Body of pancreas (tissue), 4 donors: ENCODE data around the gene MYO15A. TPM values are rescaled to one million over a fixed set of nuclear protein-coding genes. Genes with fewer than 3 reads are reported as not detected.

ENCODE experiments used
- ATAC-seq: fragments of 150-250 bp; one replicate; pipeline ENCODE4 v1.9.1; 2016
- DNase-seq, 4 donors: peaks; one replicate each; pipeline ENCODE4 v3.0.0-alpha.2; 2019
- H3K27ac ChIP-seq, 4 donors: fragments of 200-600 bp; sonication (generic); 1 replicate in 3 of 4; 2 replicates in 1 of 4; pipeline versions ENCODE4 v1.5.1 to v1.6.1; 2016 to 2019; ENCODE audit warnings: mild to moderate bottlenecking in 1 of 4, mixed read lengths in 1 of 4, moderate library complexity in 1 of 4
- H3K27me3 ChIP-seq, 2 donors: fragments of 200-600 bp; sonication (generic); one replicate each; pipeline ENCODE4 v1.6.0; 2016; ENCODE audit warnings: mild to moderate bottlenecking in 1 of 2
- H3K36me3 ChIP-seq, 2 donors: fragments of 200-600 bp; sonication (generic); replicated peaks in 1 of 2; 2 replicates each; pipeline ENCODE4 v1.5.1; 2016; ENCODE audit warnings: low read depth in 2 of 2; ENCODE audit not compliant: insufficient read depth in 1 of 2
- H3K4me1 ChIP-seq: fragments of 200-600 bp; sonication (generic); one replicate; pipeline ENCODE4 v1.6.0; 2016
- H3K4me3 ChIP-seq, 2 donors: fragments of 200-600 bp; sonication (generic); 1 replicate in 1 of 2; 2 replicates in 1 of 2; pipeline ENCODE4 v1.5.1; 2016 to 2019
- H3K9me3 ChIP-seq, 3 donors: fragments of 200-600 bp; sonication (generic); 1 replicate in 2 of 3; 2 replicates in 1 of 3; pipeline ENCODE4 v1.5.1; 2016
- POLR2A ChIP-seq, 3 donors: fragments of 450-650 bp; IDR thresholded peaks; one replicate each; pipeline ENCODE4 v1.6.1; 2016; ENCODE audit warnings: antibody characterized with exemption in 3 of 3, mild to moderate bottlenecking in 2 of 3
- WGBS, 2 donors: methylation state at CpG; one replicate each; pipeline ENCODE4 v1.1.5; 2017; 5-methylcytosine and 5-hydroxymethylcytosine counted together
- intact Hi-C: fragments of 100-400 bp; cut with DNase I; formaldehyde crosslinking; loops from one replicate; pipeline ENCODE4 v1.15.1; 2023
- total RNA-seq, 2 donors: library from RNA; depleted of rRNA; stranded (reverse); fragments of >200 nt; gene quantifications; one replicate each; pipeline ENCODE4 v1.1.0, GENCODE V29; 2016
- TF ChIP-seq, protein P1 (sequence below), 7 experiments: fragments of 450-650 bp in 4 of 7; fragments of 200-600 bp in 3 of 7; sonication (generic) in 3 of 7; IDR thresholded peaks; one replicate each; pipeline ENCODE4 v1.5.1; 2016 to 2019; ENCODE audit warnings: antibody characterized with exemption in 7 of 7

Gene MYO15A
- total RNA-seq, 2 donors from 2014 or later: under 0.01 to 1.3 TPM

DNA sequence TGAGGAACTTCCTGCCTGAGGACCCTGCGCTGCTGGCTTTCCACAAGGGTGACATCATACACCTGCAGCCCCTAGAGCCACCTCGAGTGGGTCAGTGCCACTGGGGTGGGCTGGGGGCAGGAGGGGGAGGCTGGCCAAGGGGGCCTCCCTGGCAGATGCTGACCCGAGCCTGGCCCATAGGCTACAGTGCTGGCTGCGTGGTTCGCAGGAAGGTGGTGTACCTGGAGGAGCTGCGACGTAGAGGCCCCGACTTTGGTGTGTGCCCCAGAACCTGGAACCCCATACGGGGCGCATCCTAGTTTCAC, 48.4 kb downstream of the MYO15A start:
- H3K27me3 ChIP-seq: no peaks in the 10 kb centered on the region
- TF ChIP-seq, protein P1, sequence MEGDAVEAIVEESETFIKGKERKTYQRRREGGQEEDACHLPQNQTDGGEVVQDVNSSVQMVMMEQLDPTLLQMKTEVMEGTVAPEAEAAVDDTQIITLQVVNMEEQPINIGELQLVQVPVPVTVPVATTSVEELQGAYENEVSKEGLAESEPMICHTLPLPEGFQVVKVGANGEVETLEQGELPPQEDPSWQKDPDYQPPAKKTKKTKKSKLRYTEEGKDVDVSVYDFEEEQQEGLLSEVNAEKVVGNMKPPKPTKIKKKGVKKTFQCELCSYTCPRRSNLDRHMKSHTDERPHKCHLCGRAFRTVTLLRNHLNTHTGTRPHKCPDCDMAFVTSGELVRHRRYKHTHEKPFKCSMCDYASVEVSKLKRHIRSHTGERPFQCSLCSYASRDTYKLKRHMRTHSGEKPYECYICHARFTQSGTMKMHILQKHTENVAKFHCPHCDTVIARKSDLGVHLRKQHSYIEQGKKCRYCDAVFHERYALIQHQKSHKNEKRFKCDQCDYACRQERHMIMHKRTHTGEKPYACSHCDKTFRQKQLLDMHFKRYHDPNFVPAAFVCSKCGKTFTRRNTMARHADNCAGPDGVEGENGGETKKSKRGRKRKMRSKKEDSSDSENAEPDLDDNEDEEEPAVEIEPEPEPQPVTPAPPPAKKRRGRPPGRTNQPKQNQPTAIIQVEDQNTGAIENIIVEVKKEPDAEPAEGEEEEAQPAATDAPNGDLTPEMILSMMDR (IDR thresholded peaks at IDR 0.05): no peak
- no peak for TF ChIP-seq POLR2A (IDR thresholded peaks at IDR 0.05)
- no peaks in the 10 kb centered on the region for H3K36me3 ChIP-seq
- H3K27ac ChIP-seq: no peak overlapping the region
- intact Hi-C loops: no loop called here
- no peak overlapping the region for H3K4me3 ChIP-seq
- ATAC-seq: no peak
- no peak for DNase-seq
- 83 to 90% methylated on average over 1 to 10 of the region's 10 CpGs for WGBS, 2 donors
- H3K4me1 ChIP-seq: peaks cover 18% of the 10 kb centered on the region
- no peaks in the 10 kb centered on the region for H3K9me3 ChIP-seq

DNA sequence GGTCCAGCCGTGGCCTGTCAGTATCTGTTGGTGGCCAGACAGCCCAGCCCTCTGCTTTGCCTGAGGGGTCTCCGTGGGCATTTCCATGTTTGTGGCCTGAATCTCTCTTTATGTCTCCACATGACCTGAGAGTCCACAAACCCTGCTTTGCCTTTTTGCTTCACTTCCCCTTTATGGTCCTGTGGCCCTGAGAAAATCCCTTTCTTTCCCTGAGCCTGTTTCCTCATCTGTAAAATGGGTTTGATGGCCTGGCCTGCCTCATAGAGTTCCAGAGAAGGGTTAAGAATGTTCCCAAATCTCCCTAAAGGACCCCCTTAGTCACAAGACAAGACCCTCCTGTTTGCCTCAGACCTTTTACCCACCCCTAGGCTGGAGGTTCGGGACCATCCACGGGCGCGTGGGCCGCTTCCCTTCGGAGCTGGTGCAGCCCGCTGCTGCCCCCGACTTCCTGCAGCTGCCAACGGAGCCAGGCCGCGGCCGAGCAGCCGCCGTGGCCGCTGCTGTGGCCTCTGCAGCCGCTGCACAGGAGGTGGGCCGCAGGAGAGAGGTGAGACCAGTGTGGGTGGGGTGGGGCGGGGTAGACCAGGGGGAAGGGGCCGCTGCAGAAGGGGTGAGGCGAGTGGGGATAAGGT, 48.9 kb downstream of the MYO15A start:
- H3K27me3 ChIP-seq: no peaks in the 10 kb centered on the region
- peaks cover 18% of the 10 kb centered on the region for H3K4me1 ChIP-seq
- H3K4me3 ChIP-seq: no peak overlapping the region
- intact Hi-C loops: no loop called here
- ATAC-seq: no peak
- no peaks in the 10 kb centered on the region for H3K36me3 ChIP-seq
- DNase-seq: no peak
- TF ChIP-seq, protein P1 (IDR thresholded peaks at IDR 0.05): no peak
- no peak for TF ChIP-seq POLR2A (IDR thresholded peaks at IDR 0.05)
- WGBS, 2 donors: 80 to 88% methylated on average over 22 of the region's 22 CpGs
- no peaks in the 10 kb centered on the region for H3K9me3 ChIP-seq
- peak overlapping the region in 3 of 4 donors; percentile 4 to 52 (median 40) for H3K27ac ChIP-seq

DNA sequence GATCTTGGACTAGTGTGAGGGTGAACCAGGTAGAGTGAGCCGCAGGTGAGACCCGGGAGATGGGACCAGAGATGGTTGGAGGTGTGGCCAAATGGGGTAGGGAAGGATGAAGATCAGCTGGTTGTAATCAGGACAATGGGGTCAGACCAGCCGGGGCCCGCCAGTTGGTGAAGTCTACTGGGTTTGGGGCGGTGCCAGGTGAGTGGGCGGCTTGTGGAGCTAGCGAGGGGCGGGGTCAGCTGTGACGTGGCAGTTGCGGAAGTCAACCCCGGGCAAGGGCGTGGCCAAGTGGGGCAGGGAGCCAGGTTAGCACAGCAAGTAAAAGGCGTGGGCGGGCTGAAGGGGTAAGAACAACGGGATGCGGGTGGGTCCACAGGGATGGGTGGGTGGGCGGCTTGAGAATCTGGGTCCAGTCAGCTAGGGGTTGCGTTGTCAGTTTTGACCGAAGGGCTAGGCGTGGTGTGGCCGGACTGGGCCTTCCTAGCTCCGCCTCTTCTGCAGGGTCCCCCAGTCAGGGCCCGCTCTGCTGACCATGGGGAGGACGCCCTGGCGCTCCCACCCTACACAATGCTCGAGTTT, 49.6 kb downstream of the MYO15A start:
- intact Hi-C loops: no loop called here
- ATAC-seq: peak; percentile 78
- Histone ChIP-seq H3K27ac (peak overlapping the region in 3 of 4 donors; percentile 4 to 52 (median 40)), H3K4me1 (peaks cover 15% of the 10 kb centered on the region), H3K36me3 (no peaks in the 10 kb centered on the region), H3K9me3 (no peaks in the 10 kb centered on the region), H3K27me3 (no peaks in the 10 kb centered on the region), H3K4me3 (peak overlapping the region in 1 of 2 donors; percentile 12)
- DNase-seq: peak; percentile 94 to 97 (median 96)
- no peak for TF ChIP-seq POLR2A (IDR thresholded peaks at IDR 0.05)
- TF ChIP-seq, protein P1 (IDR thresholded peaks at IDR 0.05): no peak
- 3 to 5% methylated on average over 21 to 26 of the region's 26 CpGs for WGBS, 2 donors

DNA sequence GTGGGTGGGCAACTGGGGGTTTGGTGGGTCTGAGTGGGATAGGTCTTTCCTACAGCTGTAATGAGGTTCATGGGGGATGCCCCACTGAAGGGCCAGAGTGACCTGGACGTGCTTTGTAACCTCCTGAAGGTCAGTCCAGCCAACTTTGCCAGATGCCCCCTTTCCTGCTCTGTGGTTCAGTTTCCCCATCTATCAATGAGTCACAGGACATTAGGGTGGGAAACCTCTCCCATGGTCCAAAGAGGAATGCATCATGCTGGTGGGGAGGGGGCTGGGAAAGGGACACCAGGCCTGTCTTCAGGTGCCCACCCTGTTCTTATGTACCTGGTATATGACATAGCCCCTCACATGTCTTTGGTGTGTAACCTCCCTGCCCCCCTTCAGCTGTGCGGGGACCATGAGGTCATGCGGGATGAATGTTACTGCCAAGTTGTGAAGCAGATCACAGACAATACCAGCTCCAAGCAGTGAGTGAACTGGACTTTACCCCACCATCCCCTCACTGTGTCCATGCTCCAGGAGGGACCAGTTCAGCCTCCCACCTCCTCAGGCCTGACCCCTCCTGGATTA, 51.1 kb downstream of the MYO15A start:
- no peak for ATAC-seq
- H3K36me3 ChIP-seq: no peaks in the 10 kb centered on the region
- TF ChIP-seq POLR2A (IDR thresholded peaks at IDR 0.05): no peak
- TF ChIP-seq, protein P1 (IDR thresholded peaks at IDR 0.05): no peak
- no peak for DNase-seq
- H3K27me3 ChIP-seq: no peaks in the 10 kb centered on the region
- intact Hi-C loops: no loop called here
- H3K27ac ChIP-seq: no peak overlapping the region
- no peak overlapping the region for H3K4me3 ChIP-seq
- H3K9me3 ChIP-seq: no peaks in the 10 kb centered on the region
- 66 to 87% methylated on average over 2 to 3 of the region's 3 CpGs for WGBS, 2 donors
- peaks cover 8% of the 10 kb centered on the region for H3K4me1 ChIP-seq
